Prostate gland (tissue), 2 donors: ENCODE results near the gene ELAC1.
"Not testable (repeated sequence)": the region's sequence is repeated elsewhere in the genome, so short reads cannot be mapped to it uniquely, and the experiment has no call there.

Experiments used
- CTCF ChIP-seq, 4 experiments: fragments of 200-600 bp in 2 of 4; fragments of 450-650 bp in 2 of 4; sonication (generic) in 2 of 4; IDR thresholded peaks; 1 replicate in 3 of 4; 2 replicates in 1 of 4; pipeline ENCODE4 v1.5.1; 2016 to 2019; ENCODE audit warnings: antibody characterized with exemption in 4 of 4, mild to moderate bottlenecking in 2 of 4, moderate library complexity in 2 of 4
- POLR2A ChIP-seq: fragments of 450-650 bp; IDR thresholded peaks from one replicate; pipeline ENCODE4 v1.6.1; 2016; ENCODE audit warnings: antibody characterized with exemption, mild to moderate bottlenecking
- POLR2AphosphoS5 ChIP-seq: sonication (generic); formaldehyde crosslinking; IDR thresholded peaks from one replicate; pipeline ENCODE4 v1.6.1; 2017; ENCODE audit warnings: antibody characterized with exemption

GRCh38 chr18:51003174-51003573, 35.3 kb downstream of the ELAC1 start:
- not testable (repeated sequence) for TF ChIP-seq POLR2A; POLR2AphosphoS5; CTCF (IDR thresholded peaks at IDR 0.05)
